ENCODE results near the gene RAPGEF4. TPM values are rescaled to one million over a fixed set of nuclear protein-coding genes. Genes with fewer than 3 reads are reported as not detected.

RAPGEF4 gene
- total RNA-seq, 4 donors from 2014 or later = 3.6 to 12.0 (median 6.7) TPM

GRCh38 chr2:172972005-172972619, 236.5 kb downstream of the RAPGEF4 start:
- Histone ChIP-seq H3K27ac (no peak overlapping the region), H3K36me3 (no peaks in the 10 kb centered on the region), H3K4me3 (no peak overlapping the region), H3K4me1 (peaks cover 0 to 16% (median 8%) of the 10 kb centered on the region in 4 donors), H3K27me3 (no peaks in the 10 kb centered on the region), H3K9me3 (no peaks in the 10 kb centered on the region)
- WGBS, 2 donors = 58 to 65% methylated on average over 12 of the region's 12 CpGs
- DNase-seq (ENCODE audit: low spot score in 2 of 2) = no peak
- TF ChIP-seq CTCF (IDR thresholded peaks at IDR 0.05) (peak in 4 of 5 experiments; percentile 36 to 66 (median 62)), POLR2A (IDR thresholded peaks at IDR 0.05) (no peak)

GRCh38 chr2:172974762-172975161, 239.1 kb downstream of the RAPGEF4 start:
- no peak for DNase-seq (ENCODE audit: low spot score in 2 of 2)
- TF ChIP-seq POLR2A (IDR thresholded peaks at IDR 0.05) (no peak), EP300 (IDR thresholded peaks at IDR 0.05) (no peak), CTCF (IDR thresholded peaks at IDR 0.05) (no peak)
- Histone ChIP-seq H3K9me3 (no peaks in the 10 kb centered on the region), H3K27ac (no peak overlapping the region), H3K36me3 (no peaks in the 10 kb centered on the region), H3K4me3 (no peak overlapping the region), H3K4me1 (no peaks in the 10 kb centered on the region), H3K27me3 (no peaks in the 10 kb centered on the region)
- 84 to 89% methylated on average over 4 of the region's 4 CpGs for WGBS, 2 donors

DNA sequence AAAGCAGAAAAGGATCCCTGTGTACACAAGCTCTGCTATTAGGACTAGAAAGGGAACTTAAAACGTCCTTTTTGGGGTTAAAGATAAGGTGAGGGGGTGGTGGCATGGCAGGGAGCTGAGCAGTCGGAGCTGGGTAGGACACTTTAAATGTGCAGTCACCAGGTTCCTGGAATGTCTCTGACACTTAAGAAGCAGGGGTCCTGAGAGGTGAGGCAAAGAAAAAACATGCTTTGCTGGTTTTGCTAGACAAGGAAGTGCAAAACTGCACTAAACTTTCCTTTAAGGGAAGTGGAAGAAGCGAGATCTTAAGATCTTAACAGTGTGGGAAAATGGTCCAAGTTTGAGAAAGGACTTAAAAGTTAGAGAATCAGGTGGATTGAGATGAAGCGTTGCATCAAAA, 240.5 kb downstream of the RAPGEF4 start:
- no peak for DNase-seq (ENCODE audit: low spot score in 2 of 2)
- no peak overlapping the region for H3K27ac ChIP-seq
- H3K4me3 ChIP-seq = no peak overlapping the region
- no peaks in the 10 kb centered on the region for H3K9me3 ChIP-seq
- no peaks in the 10 kb centered on the region for H3K4me1 ChIP-seq
- TF ChIP-seq CTCF (IDR thresholded peaks at IDR 0.05) (no peak), POLR2A (IDR thresholded peaks at IDR 0.05) (no peak), EP300 (IDR thresholded peaks at IDR 0.05) (no peak)
- H3K27me3 ChIP-seq = no peaks in the 10 kb centered on the region
- WGBS, 2 donors = 65 to 70% methylated on average over 4 of the region's 4 CpGs
- H3K36me3 ChIP-seq = no peaks in the 10 kb centered on the region

DNA sequence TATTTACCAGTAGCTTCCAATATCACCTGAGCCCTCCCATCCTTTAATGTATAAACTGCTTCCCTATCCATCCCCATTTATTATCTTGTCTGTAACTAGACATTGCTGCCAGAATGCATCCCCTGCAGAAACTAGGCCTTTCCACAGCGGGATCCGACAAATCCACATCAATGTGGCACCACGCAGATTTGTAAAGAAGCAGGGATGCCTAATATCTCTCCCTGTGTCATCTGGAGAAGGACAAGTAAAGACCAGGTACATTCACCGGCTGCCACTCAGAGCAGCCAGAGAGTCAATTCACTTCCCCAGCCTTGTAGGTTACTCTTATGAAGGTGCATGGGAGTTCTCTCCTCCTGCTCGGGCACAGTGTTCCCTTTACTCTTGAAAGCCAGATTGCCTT, 241.2 kb downstream of the RAPGEF4 start:
- TF ChIP-seq POLR2A (IDR thresholded peaks at IDR 0.05) = no peak
- no peak for TF ChIP-seq EP300 (IDR thresholded peaks at IDR 0.05)
- no peak for TF ChIP-seq CTCF (IDR thresholded peaks at IDR 0.05)
- Histone ChIP-seq H3K9me3 (no peaks in the 10 kb centered on the region), H3K27ac (no peak overlapping the region), H3K4me3 (no peak overlapping the region), H3K36me3 (no peaks in the 10 kb centered on the region), H3K4me1 (no peaks in the 10 kb centered on the region), H3K27me3 (no peaks in the 10 kb centered on the region)
- whole genome bisulfite sequencing, 2 donors = 95 to 97% methylated on average over 5 of the region's 5 CpGs
- no peak for DNase-seq (ENCODE audit: low spot score in 2 of 2)

- DNase-seq (ENCODE audit: low spot score in 2 of 2) = no peak
- no peaks in the 10 kb centered on the region for H3K27me3 ChIP-seq
- no peaks in the 10 kb centered on the region for H3K36me3 ChIP-seq
- H3K4me1 ChIP-seq = no peaks in the 10 kb centered on the region
- no peak overlapping the region for H3K4me3 ChIP-seq
- no peak overlapping the region for H3K27ac ChIP-seq
- WGBS, 2 donors = 54 to 61% methylated on average over 7 of the region's 7 CpGs
- no peaks in the 10 kb centered on the region for H3K9me3 ChIP-seq
- TF ChIP-seq CTCF (IDR thresholded peaks at IDR 0.05) (no peak), EP300 (IDR thresholded peaks at IDR 0.05) (no peak), POLR2A (IDR thresholded peaks at IDR 0.05) (no peak)
These were observed 241.8 kb downstream of the RAPGEF4 start for GRCh38 chr2:172977270-172978062.

All from tibial nerve (tissue), 4 donors.